ENCODE measurements around the gene PPP1R27. TPM values are rescaled to one million over a fixed set of nuclear protein-coding genes. Genes with fewer than 3 reads are reported as not detected.

The PPP1R27 gene
- total RNA-seq, 1 donor from 2014 or later: not detected

DNA sequence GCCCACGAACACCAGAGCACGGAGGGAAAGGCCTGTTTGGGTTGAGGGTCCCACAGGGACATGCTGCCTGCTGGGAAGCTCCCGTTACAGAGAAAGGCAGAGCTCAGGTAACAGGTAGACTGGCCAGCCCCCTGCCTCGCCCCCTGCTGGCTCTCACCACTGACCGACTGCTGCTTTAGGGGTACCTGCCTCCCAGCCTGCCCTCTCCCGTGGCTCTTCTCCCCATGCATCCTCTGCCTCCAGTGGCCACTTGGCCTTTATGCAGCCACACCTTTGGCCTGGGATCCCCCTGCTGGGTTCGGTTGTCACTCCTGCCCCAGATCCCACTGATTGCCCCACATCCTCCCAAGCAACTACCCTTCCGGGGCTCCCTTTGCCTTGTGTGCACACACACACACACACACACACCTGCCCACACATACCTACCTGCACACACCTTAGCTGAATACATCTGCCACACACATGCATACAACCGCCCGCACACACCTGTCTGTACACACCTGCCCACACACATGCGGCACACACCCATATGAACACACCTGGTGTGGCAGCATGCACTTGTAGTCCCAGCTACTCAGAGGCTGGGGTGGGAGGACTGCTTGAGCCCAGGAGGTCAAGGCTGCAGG, 8.9 kb downstream of the PPP1R27 start:
- intact Hi-C loops (cut with DNase I): no loop called here
- DNase-seq (ENCODE audit: low spot score) (no peak), ATAC-seq (no peak)

DNA sequence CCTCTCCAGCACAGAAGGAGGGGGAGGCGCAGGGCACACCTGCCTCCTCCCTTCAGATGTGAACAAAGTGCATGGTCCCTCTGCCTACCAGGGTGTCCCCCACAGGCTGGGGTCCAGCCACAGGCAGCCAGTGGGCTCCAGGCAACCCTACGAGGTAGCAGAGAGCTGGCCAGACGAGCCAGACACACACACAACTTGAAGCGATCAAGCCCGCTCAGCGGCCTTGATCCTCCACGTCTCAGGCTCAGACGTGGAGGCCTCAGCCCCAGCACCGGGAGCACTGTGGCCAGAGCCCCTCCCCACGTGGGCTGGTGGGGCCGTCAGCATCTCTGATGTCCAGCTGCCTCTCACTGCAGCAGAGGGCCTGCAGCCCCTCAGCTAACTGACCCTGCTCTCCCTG, 10.3 kb downstream of the PPP1R27 start:
- intact Hi-C loops (cut with DNase I): no loop called here
- no peak for ATAC-seq
- DNase-seq (ENCODE audit: low spot score): no peak

DNA sequence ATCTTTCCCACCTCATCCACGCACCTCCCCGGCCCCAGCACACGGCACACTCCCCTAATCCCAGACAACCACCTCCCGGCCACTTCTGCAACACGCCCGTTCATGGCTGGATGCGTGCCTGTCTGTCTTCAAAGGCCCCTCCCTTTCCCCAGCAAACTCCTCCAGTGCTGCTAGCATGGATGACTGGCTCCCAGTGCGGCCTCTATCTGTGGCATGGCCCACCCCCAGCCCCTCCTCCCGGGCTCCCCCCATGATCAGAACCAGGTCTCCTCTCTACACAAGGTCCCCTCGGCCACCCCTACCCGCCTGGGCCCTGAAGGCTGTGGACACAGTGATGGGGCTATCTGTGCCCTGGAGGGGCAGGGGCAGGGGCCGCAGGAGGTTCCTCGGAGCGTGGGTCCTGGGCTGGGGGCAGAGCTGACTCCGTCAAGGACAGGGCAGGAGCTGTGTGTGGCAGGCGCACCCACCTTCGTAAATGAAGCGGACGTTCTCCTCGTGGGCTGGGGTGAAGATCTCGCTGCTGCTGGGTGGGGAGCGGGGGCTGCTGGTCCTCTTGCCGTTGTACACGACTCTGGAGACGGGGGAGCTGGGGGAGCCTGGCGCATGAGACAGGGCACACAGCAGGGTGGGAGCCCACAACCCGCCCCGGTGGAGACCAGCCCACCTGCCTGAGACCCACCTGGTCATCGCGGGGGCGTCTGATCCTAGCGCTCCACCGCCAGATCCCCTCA, 10.9 kb downstream of the PPP1R27 start:
- no peak for ATAC-seq
- DNase-seq (ENCODE audit: low spot score): no peak
- intact Hi-C loops (cut with DNase I): no loop called here

DNA sequence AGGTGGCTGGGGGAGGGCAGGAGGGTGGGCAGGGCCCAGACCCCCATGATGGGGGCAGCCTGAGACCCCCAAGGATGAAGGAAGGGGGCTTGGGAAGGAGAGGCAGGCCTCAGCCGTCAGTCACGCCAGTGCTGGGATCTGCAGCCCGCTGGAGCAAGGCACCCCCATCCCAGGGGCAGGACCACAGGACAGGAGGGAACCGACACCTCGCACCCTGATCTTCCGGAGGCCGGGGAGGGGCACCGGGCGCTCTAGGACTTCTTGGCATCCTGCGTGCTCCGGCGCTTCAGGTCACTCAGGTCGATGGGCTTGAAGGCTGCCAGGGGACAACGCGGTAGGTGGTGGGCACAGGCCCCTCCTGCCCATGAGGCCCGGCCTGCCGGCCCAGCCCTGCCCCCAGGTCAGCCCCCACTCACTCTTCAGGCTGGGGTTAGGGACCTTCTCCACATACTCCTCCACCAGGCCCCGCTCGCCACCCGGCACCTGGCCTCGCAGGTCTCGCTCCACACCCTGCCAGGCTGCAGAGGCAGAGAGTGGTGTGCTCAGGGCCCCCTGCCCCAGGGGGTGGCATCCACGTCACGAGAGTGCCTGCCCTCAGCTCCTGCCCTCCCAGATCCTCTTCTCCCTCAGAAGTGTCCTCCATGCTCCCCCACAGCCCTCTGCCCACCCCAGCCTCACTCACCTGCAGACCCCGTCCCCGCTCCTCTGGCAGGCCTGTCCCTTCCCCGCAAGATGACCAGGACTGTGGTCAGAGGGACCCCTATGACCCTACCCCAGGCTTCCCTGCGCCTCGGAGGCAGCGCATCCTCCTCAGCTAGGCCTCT, 11.6 kb downstream of the PPP1R27 start:
- intact Hi-C loops (cut with DNase I): no loop called here
- DNase-seq (ENCODE audit: low spot score) (no peak), ATAC-seq (no peak)

DNA sequence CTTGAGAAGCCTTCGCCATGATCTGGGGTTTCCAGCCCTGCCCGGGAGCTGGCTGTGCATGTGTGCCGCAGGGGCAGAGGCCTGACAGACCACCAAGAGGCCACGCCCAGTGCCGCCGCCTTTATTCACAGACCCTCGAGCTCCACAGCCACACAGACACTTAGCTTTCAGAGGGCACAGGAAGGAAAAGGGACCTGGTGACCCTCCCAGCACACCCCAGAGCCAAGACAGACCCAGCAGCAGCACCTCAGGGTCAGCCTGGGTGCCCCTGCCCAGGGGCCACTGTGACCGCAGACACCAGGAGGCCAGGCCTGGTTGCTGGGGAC, 12.6 kb downstream of the PPP1R27 start:
- intact Hi-C loops (cut with DNase I): no loop called here
- ATAC-seq: no peak
- DNase-seq (ENCODE audit: low spot score): no peak

DNA sequence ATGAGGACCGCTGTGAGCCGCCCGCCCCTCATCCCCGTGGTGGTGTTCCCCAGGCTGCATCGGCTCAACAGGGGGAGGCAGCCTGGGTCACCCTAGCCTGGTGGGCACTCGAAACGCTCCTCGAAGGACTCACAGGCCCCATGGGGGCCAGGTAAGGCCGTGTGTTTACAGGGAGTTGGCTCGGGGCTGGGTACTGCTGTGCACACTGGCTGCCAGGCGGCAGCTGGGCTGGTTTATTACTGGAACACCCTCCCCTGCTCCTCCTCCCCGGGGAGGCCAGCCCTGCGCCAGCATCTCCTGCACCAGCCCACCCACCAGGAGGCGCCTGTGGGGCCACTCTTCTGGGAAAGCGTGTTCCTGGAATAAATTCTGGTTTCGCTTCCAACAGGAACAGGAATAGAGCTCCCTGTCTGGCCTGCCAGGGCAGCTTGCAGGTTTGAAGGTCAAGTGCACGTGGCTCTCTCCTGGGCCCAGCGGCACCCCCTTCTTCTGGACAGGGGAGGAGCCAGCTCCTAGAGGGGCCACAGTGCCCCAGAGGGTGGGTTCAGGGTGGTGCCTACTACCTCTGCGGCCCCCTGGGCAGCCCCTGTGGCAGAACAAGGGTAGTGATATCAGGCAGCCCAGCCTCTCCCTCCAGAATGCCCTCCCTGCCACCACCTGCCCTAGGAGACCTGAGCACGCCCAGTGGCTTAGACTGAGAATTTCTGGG, 13.1 kb downstream of the PPP1R27 start:
- intact Hi-C loops (cut with DNase I): no loop called here
- peak; percentile 83 for ATAC-seq
- peak; percentile 78 for DNase-seq (ENCODE audit: low spot score)

DNA sequence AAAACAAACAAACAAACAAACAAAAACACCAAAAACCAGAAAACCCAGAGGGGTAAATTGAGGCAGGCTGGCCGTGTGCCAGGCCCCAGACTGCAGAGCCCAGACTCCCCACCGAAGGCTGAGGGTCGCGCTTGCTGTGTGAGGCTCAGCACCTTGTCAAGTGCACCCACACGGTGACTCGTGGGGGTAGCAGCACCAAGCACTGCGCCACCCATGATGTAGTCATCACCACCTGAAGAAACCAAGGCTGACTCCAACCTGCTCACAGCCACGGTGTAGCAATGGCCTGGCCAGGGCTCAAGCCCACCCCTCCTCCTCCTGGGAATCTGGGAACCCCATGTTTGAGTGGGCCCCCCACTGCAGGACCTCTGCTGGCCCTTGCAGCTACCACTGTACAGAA, 13.7 kb downstream of the PPP1R27 start:
- intact Hi-C loops (cut with DNase I): no loop called here
- peak; percentile 18 for ATAC-seq

DNA sequence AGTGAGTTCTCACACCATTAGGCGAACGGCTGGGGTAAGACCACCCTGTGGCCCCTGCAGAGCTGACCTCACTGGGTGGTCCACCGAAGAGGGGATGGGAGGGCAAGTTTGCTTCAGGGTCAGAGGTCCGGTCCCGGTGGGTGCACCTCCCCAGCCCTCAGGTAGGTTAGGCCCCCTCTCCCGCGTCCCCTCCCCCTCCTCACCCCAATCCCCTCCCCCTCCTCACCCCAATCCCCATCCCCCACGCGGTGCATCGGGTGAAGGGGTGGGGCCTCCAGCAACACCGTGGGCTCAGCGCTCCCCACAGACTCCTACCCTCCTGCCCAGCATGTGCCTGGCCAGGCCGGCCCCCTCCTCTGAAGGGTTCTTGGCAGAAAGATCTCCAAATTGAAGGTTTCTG, 15.1 kb downstream of the PPP1R27 start:
- no peak for ATAC-seq
- intact Hi-C loops (cut with DNase I): no loop called here
- no peak for DNase-seq (ENCODE audit: low spot score)

More for the DNA sequence above, 13.7 kb downstream of the PPP1R27 start:
- DNase-seq (ENCODE audit: low spot score): no peak

DNA sequence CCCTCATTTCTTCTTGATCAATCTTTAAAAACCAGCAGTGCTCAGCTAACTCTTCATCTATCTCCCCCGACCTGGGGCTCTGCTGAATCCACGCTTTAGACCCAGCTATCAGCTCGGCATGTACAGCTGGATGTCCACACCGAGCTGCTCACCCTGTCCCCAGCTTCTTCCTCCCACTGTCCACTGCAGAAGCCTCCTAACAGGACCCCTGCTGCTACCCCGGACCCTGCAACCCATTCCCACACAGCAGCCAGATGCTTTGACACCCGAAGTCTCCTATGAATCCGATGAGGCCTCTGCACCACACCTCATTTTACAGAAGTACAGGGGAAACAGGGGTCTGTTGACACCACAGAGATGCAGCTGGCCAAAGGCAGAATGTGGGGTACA, 17.1 kb downstream of the PPP1R27 start:
- no peak for ATAC-seq
- intact Hi-C loops (cut with DNase I): no loop called here
- no peak for DNase-seq (ENCODE audit: low spot score)

DNA sequence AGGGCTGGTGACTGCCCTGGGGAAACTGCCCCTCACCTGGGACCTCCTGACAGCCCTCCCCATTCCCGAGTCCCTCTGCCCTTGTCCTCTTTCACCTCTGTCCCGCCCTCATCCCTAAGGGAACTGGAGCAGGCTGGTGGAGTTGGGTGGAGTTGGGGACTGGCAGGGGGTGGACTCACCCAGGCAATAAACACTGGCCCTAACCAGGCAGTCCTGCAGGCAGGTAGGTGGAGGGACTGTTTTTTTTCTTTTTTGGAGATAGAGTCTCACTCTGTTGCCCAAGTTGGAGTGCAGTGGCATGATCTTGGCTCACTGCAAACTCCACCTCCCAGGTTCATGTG, 19.2 kb downstream of the PPP1R27 start:
- intact Hi-C loops (cut with DNase I): no loop called here
- ATAC-seq: peak; percentile 7
- no peak for DNase-seq (ENCODE audit: low spot score)

DNA sequence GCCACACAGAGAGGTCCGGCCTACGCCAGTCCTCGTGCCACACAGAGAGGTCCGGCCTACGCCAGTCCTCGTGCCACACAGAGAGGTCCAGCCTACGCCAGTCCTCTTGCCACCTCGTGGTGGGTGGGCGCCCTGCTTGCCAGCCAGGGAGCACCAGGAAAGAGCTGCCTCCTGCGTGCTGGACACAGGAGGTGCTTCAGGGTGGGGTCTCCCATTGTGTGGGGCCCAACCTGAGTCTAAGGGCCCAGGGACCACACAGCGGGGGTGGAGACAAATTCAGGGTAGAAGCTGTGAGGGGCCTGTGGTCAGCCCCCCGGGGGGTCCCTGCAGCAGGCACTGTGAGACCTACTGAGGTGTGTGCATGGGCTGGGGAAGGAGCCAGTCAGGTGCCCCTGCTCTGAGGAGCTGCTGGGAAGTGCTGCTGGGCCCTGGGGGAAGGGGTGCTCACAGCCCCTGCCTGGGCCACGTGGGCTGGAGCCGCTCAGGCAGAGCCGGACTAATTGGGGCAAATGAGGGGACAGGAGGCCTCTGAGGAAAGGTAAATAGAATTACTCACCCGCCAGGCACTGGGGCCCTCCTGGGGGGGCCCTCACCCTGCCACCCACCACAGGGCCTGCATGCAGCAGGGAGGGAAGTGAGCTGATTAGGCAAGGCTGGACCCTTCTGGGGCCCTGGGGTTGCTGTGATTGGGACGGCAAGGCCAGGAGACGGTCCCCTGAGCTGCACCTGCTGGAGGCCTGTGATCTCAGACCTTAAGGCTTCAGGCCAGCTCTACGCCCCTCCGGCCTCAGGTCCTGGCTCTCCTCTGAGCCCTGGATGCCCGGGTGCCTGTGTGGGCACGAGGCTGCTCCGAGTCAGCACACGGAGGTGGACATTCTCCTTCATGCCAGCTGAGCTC, 19.9 kb downstream of the PPP1R27 start:
- peak; percentile 12 for ATAC-seq
- intact Hi-C loops (cut with DNase I): no loop called here

DNA sequence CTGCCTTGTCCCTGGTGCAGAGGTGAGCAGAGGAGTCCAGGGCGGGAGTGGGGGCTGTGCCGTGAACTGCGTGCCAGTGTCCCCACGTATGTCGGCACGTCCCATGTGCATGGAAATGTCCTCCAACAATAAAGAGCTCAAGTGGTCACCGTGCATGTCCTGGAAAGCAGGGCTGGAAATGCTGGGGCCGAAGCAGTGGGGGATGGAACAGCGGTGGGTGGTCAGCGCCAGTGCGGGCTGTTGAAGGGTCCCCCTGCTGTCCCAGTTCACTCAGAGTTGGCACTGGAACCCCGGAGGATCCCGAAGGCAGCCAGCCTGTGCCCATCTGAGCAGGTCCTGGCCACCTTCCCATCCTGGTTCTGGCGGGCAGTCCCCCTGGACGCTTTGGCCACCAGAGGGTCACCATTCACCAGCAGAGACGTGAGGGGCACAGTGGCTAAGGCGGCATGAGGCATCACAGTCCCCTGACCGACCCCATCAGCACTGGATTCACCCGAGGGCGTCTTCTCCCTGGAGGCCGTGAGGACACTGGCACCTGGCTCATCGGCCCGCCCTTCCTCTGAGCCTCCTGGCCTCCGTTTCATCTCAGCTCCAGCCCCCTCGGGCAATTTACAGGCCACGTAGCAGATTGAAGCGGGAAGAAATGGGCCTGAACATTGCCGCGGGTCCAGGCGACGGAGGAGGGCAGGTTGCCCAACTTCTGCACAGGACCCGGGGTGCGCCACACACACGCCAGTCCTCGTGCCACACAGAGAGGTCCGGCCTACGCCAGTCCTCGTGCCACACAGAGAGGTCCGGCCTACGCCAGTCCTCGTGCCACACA, 20.8 kb downstream of the PPP1R27 start:
- DNase-seq (ENCODE audit: low spot score) (no peak), ATAC-seq (no peak)
- intact Hi-C loops (cut with DNase I): no loop called here

More for the DNA sequence above, 19.9 kb downstream of the PPP1R27 start:
- no peak for DNase-seq (ENCODE audit: low spot score)

DNA sequence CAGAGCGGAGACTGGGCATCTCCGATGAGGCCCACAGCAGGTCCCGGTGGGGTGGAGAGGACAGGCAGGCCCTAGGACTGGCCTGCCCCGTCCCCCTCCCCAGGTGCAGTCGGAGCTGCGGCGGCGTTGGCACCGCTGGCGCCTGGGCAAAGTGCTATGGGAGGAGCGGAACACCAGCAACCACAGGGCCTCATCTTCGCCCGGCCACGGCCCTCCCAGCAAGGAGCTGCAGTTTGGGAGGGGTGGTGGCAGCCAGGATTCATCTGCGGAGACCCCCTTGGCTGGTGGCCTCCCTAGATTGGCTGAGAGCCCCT, 21.5 kb downstream of the PPP1R27 start:
- ATAC-seq (no peak), DNase-seq (ENCODE audit: low spot score) (no peak)
- intact Hi-C loops (cut with DNase I): no loop called here

DNA sequence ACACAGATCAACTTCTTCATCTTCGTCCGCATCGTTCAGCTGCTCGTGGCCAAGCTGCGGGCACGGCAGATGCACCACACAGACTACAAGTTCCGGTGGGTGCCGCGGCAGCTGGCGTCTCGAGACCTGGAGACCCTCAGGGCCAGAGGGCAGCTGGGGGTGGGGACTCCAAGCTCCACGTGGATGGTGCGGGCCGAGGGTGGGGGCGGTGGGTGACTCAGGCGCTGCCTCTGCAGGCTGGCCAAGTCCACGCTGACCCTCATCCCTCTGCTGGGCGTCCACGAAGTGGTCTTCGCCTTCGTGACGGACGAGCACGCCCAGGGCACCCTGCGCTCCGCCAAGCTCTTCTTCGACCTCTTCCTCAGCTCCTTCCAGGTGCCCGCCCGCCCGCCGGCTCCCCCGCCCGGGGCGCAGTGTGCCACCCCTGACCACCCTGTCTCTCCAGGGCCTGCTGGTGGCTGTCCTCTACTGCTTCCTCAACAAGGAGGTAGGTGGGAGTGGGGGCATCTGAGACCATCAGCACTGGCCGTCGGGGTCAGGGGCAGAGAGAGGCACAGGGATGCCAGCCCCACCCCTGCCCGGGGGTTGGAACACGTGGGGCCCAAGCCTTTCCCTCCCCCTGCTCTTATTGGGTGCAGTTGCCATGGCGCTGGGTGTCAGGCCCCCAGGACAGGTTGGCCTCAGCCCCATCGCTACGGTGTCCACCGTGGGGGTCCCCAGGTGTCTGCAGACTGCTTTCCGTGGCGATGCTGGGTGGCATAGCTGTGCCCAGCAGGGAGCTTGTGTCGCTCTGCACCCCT, 22.1 kb downstream of the PPP1R27 start:
- intact Hi-C loops (cut with DNase I): no loop called here
- ATAC-seq (no peak), DNase-seq (ENCODE audit: low spot score) (no peak)

DNA sequence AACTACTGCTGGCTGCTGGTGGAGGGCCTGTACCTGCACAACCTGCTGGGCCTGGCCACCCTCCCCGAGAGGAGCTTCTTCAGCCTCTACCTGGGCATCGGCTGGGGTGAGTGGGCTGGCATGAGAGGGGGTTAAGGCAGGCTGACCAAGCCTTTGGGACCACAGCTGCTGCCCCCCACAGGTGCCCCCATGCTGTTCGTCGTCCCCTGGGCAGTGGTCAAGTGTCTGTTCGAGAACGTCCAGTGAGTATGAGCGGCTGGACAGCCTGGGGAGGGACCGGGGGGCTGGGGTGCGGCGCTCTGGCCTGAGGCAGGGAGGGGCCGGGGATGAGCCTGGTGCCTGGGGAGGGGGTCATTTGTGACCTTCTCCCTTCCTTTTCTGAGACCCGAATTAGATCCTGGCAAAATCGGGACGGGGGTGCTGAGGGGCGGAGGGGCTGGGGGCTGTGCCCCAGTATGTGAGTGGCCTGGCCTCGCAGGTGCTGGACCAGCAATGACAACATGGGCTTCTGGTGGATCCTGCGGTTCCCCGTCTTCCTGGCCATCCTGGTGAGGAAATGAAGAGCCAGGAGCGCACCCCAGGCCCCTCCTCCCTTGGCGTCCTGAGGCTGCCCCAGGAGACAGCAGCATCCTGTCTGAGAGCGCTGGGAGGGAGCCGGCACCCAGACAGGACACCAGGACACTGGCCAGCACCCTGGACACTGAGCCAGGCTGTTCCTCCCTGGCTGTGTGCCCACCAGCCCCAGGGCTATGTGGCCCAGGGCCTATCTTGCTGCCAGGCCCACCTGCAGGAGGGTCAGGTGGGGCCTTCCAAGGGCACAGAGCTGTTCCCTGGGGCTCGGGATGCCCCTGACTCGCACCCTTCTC, 22.9 kb downstream of the PPP1R27 start:
- ATAC-seq: no peak
- DNase-seq (ENCODE audit: low spot score): no peak
- intact Hi-C loops (cut with DNase I): no loop called here

DNA sequence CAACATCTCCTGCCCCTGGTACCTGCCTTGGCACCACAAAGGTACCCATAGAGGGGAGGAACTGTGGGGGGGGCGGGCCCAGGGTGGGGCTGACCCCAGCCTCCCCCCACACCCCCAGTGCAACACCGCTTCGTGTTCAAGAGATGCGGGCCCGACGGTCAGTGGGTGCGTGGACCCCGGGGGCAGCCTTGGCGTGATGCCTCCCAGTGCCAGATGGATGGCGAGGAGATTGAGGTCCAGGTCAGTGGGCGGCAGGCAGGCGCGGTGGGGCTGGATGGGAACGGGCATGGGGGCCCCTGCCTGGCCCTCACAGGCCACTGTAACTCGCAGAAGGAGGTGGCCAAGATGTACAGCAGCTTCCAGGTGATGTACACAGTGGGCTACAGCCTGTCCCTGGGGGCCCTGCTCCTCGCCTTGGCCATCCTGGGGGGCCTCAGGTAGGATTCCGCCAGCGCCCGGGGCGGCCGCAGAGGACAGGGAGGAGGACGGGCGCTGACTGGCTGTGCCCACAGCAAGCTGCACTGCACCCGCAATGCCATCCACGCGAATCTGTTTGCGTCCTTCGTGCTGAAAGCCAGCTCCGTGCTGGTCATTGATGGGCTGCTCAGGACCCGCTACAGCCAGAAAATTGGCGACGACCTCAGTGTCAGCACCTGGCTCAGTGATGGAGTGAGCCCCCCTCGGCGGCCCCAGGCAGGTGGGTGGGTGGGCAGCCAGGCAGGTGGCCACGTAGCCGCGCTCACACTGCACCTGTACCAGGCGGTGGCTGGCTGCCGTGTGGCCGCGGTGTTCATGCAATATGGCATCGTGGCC, 23.8 kb downstream of the PPP1R27 start:
- no peak for DNase-seq (ENCODE audit: low spot score)
- intact Hi-C loops (cut with DNase I): no loop called here
- no peak for ATAC-seq

Measured in sciatic nerve (tissue), 2 donors.